Measurements from ENCODE around the gene RIN3.

Gene RIN3

DNA sequence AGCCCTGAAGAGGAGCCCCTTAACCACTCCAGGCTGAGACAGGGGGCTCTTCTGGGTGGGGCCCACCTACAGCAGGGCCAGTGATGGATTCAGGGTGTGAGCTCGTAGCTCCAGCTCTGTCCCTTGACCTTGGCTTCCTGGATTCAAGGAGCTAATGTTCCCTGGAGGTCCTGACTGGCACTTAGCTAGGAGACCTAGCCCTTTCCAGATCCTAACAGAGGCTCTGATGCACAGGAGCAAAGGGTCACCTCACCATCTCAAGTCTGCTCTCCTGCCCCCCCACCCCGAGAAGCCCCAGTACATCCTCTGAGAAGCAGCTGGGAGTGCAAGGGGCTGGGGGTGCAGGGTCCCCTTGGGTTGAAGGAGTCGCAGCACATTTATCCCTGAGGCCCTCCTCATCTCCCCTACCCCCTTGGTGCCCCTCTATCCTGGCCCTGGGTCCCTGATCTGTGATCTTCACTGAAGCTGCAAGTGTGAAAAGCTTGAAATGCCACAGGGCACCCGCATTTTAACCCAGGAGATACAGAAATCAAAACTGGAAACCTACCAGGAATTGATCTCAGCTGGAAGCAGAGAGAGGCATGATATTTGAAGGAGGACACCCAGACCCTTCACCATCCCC is 2.9 kb downstream of the RIN3 start:
- H3K4me3 ChIP-seq (ENCODE audit: low read depth, low read length): no peak overlapping the region
- ChIA-PET CTCF (interaction anchor here (1.8 to 2.5 kb wide), 2 partner anchors 170 to 381 kb away, joined by 5 to 9 read pairs; no protein-coding TSS in a partner anchor), POLR2A (no interaction called here)
- TF ChIP-seq, protein P1, sequence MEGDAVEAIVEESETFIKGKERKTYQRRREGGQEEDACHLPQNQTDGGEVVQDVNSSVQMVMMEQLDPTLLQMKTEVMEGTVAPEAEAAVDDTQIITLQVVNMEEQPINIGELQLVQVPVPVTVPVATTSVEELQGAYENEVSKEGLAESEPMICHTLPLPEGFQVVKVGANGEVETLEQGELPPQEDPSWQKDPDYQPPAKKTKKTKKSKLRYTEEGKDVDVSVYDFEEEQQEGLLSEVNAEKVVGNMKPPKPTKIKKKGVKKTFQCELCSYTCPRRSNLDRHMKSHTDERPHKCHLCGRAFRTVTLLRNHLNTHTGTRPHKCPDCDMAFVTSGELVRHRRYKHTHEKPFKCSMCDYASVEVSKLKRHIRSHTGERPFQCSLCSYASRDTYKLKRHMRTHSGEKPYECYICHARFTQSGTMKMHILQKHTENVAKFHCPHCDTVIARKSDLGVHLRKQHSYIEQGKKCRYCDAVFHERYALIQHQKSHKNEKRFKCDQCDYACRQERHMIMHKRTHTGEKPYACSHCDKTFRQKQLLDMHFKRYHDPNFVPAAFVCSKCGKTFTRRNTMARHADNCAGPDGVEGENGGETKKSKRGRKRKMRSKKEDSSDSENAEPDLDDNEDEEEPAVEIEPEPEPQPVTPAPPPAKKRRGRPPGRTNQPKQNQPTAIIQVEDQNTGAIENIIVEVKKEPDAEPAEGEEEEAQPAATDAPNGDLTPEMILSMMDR (IDR thresholded peaks at IDR 0.05; ENCODE audit: insufficient read depth, low read length, missing control alignments): no peak
- DNase-seq (ENCODE audit: low read depth, low spot score): no peak

DNA sequence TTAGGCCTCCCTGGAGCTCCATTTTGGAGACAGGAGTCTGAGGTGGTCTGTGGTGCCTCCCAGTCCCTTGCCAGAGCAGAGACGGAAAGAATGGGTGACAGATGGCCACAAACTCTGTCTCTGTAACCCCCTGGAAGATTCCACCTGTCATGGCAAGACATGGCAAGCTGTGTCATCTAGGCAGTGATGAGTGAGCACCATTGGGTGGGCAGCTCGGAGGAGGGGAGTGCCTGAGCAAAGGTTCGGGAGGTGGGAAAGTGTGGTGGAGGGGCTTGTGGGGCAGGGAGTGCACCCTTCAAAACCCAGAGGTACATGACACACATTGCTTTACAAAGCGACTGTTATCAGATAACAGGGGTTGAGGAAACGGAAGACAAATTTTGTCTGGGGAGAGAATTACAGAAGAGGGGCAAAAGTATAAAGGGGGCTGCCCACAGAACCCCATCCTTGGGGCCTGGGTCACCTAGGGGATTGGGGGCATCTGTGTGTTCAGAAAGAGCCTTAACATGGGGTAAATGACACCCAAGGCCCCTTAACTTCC is 3.5 kb downstream of the RIN3 start:
- DNase-seq (ENCODE audit: low read depth, low spot score): no peak
- ChIA-PET POLR2A (no interaction called here), CTCF (interaction anchor here (1.8 to 2.5 kb wide), 2 partner anchors 169 to 382 kb away, joined by 5 to 9 read pairs; no protein-coding TSS in a partner anchor)
- H3K4me3 ChIP-seq (ENCODE audit: low read depth, low read length): no peak overlapping the region
- TF ChIP-seq, protein P1 (IDR thresholded peaks at IDR 0.05; ENCODE audit: insufficient read depth, low read length, missing control alignments): no peak

DNA sequence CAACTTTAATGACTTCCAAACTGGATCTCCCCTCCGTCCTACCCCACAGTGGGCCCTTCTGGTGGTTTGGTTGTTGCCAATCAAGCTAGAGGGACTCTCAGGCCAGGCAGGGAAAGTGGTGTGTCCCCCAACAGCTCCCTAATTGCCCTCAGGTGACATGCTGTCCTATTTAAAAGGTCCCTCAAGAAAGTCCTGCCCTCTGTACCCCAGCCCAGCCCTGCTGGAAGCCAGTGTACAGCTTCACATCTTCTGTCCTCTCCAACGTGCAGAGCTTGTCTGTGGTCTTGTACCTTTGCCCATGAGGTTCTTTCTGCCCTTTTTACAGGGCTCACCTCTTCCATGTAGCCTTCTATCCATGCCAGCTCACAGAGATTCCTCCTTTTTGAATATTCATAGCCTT is 4.2 kb downstream of the RIN3 start:
- H3K4me3 ChIP-seq (ENCODE audit: low read depth, low read length): no peak overlapping the region
- ChIA-PET CTCF (interaction anchor here (0.9 to 1.8 kb wide), 2 partner anchors 169 to 383 kb away, joined by 3 to 5 read pairs; no protein-coding TSS in a partner anchor), POLR2A (no interaction called here)
- TF ChIP-seq, protein P1 (IDR thresholded peaks at IDR 0.05; ENCODE audit: insufficient read depth, low read length, missing control alignments): no peak
- no peak for DNase-seq (ENCODE audit: low read depth, low spot score)

DNA sequence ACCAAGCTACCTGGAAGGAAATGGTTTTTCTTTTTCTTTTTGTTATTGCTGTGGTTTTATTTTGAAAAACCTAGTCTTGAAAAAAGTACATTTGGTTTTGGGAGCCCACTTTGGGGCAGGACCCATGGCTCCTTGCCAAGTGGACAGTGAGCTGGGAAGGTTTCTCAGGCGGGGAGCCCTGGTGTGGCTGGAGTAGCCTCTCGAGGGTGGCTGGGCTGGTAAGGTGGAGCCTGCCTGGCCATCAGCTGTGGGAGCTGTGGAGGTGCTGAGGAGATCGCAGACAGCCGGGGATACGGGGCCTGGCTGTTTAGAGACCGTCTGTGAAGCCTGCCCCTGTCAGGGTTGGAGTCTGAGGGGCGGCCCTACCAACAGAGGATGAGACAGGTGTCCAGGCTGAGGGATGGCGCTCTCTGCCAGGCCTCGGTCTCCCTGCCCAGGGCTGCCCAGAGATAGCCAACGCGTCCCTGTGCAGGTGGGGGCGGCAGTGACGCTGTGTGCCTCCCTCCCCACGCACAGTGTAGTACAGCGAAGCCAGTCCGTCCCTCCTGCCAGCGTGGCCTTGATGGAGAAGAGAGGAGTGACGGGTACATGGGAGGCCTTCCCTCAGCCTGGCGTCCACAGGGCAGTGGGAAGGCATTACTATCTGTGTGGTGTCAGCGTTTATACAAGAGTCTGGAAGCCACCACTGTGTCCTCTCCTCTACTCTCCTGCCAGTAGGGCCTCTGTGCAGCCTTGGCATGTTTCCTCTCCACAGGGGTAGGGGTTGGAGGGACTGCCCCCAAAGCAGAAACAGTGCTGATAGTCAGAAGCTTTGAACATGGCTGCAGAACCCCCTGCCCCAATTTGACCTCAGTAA is 5.9 kb downstream of the RIN3 start:
- POLR2A ChIA-PET: interaction anchor here (0.7 kb wide), 1 partner anchor 23 kb away, joined by 3 read pairs; no protein-coding TSS in a partner anchor
- TF ChIP-seq, protein P1 (IDR thresholded peaks at IDR 0.05; ENCODE audit: insufficient read depth, low read length, missing control alignments): no peak
- no peak overlapping the region for H3K4me3 ChIP-seq (ENCODE audit: low read depth, low read length)
- CTCF ChIA-PET: interaction anchor here (0.8 to 1.3 kb wide), 2 partner anchors 161 to 162 kb away, joined by 3 to 5 read pairs; no protein-coding TSS in a partner anchor
- DNase-seq (ENCODE audit: low read depth, low spot score): no peak

DNA sequence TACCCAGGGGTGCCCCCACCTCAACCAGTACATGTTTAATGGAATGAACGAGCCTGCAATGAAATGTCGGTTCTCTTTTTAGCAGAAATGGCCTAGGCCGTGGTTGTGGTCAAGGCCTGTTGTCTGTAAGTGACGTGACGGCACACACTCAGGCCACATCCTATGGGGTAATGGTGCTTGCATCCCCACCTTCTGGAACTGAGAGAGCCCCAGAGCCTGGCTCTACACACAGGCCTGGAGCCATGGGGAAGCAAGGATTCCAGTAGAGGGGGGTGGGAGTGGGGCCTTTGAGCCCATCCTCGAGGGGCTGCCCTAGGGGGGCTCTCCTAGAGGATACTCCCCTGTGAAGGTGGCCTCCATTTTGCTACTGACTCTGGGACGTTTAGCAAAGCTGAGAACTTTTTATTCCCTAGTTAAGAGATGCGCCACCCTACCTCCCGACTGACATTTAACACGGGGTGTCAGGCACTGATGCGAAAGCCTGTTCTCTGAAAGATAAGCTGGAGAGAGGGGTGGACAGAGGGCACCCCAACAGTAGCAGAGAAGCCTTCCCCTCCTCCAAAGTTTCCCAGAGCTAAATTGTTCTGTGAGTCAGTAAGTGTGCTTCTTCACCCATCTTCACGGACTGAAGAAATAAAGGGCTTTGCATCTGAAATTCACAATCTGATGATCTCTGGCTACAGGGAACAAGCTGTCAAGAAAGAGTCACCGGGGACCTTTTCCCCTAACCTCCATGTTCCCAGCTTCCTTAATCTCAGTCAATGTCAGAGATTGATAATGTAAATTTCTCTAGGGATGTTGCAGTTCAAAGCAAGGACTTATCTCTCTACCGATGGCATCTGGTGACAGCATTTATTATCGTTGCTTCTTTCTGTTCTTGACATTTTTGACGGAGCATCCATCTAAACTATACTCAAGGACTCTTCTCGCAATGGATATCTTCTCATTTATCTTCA is 6.8 kb downstream of the RIN3 start:
- TF ChIP-seq, protein P1 (IDR thresholded peaks at IDR 0.05; ENCODE audit: insufficient read depth, low read length, missing control alignments): no peak
- ChIA-PET CTCF (interaction anchor here (0.7 to 0.8 kb wide), 2 partner anchors 16 to 166 kb away, joined by 3 read pairs; no protein-coding TSS in a partner anchor), POLR2A (no interaction called here)
- no peak for DNase-seq (ENCODE audit: low read depth, low spot score)
- H3K4me3 ChIP-seq (ENCODE audit: low read depth, low read length): no peak overlapping the region
